NCI-H1694 treated with DMSO at 0.1 percent for 48 hours (cell line): ENCODE results near the gene PRCD.
"Not testable (repeated sequence)": the region's sequence is repeated elsewhere in the genome, so short reads cannot be mapped to it uniquely, and the experiment has no call there.

Source experiments
- DNase-seq: peaks from one replicate; lab custom pipeline; 2025; lab: John Stamatoyannopoulos, UW

Gene PRCD

GRCh38 chr17:76504117-76504516, 35.7 kb upstream of the PRCD start:
- no peak for DNase-seq

GRCh38 chr17:76506408-76507345, 33.2 kb upstream of the PRCD start:
- peak; percentile 49 for DNase-seq

- DNase-seq, result not testable (repeated sequence)
These were observed 31.3 kb upstream of the PRCD start for GRCh38 chr17:76508472-76509063.

GRCh38 chr17:76510831-76511244, 29.0 kb upstream of the PRCD start:
- no peak for DNase-seq

GRCh38 chr17:76511668-76512365, 28.0 kb upstream of the PRCD start:
- no peak for DNase-seq

GRCh38 chr17:76512366-76513305, 27.2 kb upstream of the PRCD start:
- no peak for DNase-seq

- no peak for DNase-seq
These were observed 26.5 kb upstream of the PRCD start for GRCh38 chr17:76513306-76513692.

GRCh38 chr17:76514355-76514754, 25.5 kb upstream of the PRCD start:
- not testable (repeated sequence) for DNase-seq

- DNase-seq, result no peak
These were observed 24.4 kb upstream of the PRCD start for GRCh38 chr17:76515274-76515949.

GRCh38 chr17:76517638-76518038, 22.2 kb upstream of the PRCD start:
- no peak for DNase-seq

GRCh38 chr17:76519048-76519966, 20.5 kb upstream of the PRCD start:
- DNase-seq, result no peak

GRCh38 chr17:76521262-76521661, 18.6 kb upstream of the PRCD start:
- DNase-seq, result no peak

GRCh38 chr17:76521683-76522082, 18.2 kb upstream of the PRCD start:
- not testable (repeated sequence) for DNase-seq

GRCh38 chr17:76523084-76524037, 16.5 kb upstream of the PRCD start:
- peak; percentile 67 for DNase-seq

GRCh38 chr17:76524598-76525512, 15.0 kb upstream of the PRCD start:
- DNase-seq, result no peak

- not testable (repeated sequence) for DNase-seq
These were observed 14.4 kb upstream of the PRCD start for GRCh38 chr17:76525513-76525833.

- not testable (repeated sequence) for DNase-seq
These were observed 12.8 kb upstream of the PRCD start for GRCh38 chr17:76527016-76527415.
